Colonic mucosa (tissue), 4 donors: ENCODE results near the gene SDHAF2. TPM values are rescaled to one million over a fixed set of nuclear protein-coding genes. Genes with fewer than 3 reads are reported as not detected.

ENCODE experiments used
- DNase-seq: peaks from one replicate; pipeline ENCODE4 v3.0.0-alpha.2; 2020
- H3K27ac ChIP-seq: fragments of 200-600 bp; one replicate; pipeline ENCODE4 v1.8.0; 2021
- H3K27me3 ChIP-seq: fragments of 200-600 bp; one replicate; pipeline ENCODE4 v1.8.0; 2021
- H3K36me3 ChIP-seq: fragments of 200-600 bp; one replicate; pipeline ENCODE4 v1.8.0; 2021
- H3K4me1 ChIP-seq: fragments of 200-600 bp; one replicate; pipeline ENCODE4 v1.8.0; 2021; ENCODE audit warnings: mild to moderate bottlenecking
- H3K4me3 ChIP-seq: fragments of 200-600 bp; one replicate; pipeline ENCODE4 v1.8.0; 2021
- H3K9ac ChIP-seq, 2 donors: one replicate each; pipeline ENCODE4 v1.7.0; 2013; ENCODE audit warnings: control low read depth in 2 of 2, low read depth in 2 of 2, low read length in 2 of 2
- H3K9me3 ChIP-seq: fragments of 200-600 bp; one replicate; pipeline ENCODE4 v1.8.0; 2021
- intact Hi-C: fragments of 100-400 bp; cut with DNase I; formaldehyde crosslinking; loops from one replicate; pipeline ENCODE4 v1.14.1; 2022
- total RNA-seq, 2 donors: library from RNA; stranded (reverse); fragmentation: NEBNext Ultra II Directional in 1 of 2; extraction: Animal tissue kit (Norgen Biotek cat#: 25700) in 1 of 2; gene quantifications; one replicate each; pipeline ENCODE4 v1.2.1, GENCODE V29; 2021
- TF ChIP-seq, protein P1 (sequence below): fragments of 200-600 bp; IDR thresholded peaks from one replicate; pipeline ENCODE4 v1.8.0; 2022; ENCODE audit warnings: antibody characterized with exemption, mild to moderate bottlenecking
- donor health status: healthy.
- donor health status: DM: no; HTN: no; CAD: no.
- donor health status: DM: no; HTN: no; CAD: no.

The SDHAF2 gene
- total RNA-seq, 2 donors from 2014 or later: 38.3 to 38.5 TPM

DNA sequence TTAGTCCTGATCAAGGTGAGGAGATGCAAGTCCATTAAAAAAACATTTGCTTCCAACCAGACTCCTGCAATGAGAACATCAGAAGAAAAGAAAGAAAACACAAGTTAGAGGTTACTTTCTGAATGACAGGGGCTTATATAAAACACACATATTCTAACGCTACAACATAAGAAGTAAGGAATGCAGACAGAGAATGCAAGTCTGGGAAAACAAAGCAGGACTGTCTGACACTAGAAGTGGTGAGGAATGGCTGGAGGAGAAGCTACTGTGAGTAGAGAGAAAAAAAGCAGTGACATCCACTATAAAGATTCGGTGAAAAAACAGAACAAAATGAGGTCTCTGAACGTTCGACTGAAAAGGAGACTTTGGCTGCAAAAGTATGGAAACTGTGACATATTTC lies 25.3 kb upstream of the SDHAF2 start:
- Histone ChIP-seq H3K9me3 (no peaks in the 10 kb centered on the region), H3K27ac (no peak overlapping the region), H3K4me1 (no peaks in the 10 kb centered on the region), H3K9ac (no peak overlapping the region), H3K36me3 (peaks cover 8% of the 10 kb centered on the region), H3K4me3 (no peak overlapping the region), H3K27me3 (no peaks in the 10 kb centered on the region)
- DNase-seq: no peak
- intact Hi-C loops: no loop called here
- TF ChIP-seq, protein P1, sequence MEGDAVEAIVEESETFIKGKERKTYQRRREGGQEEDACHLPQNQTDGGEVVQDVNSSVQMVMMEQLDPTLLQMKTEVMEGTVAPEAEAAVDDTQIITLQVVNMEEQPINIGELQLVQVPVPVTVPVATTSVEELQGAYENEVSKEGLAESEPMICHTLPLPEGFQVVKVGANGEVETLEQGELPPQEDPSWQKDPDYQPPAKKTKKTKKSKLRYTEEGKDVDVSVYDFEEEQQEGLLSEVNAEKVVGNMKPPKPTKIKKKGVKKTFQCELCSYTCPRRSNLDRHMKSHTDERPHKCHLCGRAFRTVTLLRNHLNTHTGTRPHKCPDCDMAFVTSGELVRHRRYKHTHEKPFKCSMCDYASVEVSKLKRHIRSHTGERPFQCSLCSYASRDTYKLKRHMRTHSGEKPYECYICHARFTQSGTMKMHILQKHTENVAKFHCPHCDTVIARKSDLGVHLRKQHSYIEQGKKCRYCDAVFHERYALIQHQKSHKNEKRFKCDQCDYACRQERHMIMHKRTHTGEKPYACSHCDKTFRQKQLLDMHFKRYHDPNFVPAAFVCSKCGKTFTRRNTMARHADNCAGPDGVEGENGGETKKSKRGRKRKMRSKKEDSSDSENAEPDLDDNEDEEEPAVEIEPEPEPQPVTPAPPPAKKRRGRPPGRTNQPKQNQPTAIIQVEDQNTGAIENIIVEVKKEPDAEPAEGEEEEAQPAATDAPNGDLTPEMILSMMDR: no peak

DNA sequence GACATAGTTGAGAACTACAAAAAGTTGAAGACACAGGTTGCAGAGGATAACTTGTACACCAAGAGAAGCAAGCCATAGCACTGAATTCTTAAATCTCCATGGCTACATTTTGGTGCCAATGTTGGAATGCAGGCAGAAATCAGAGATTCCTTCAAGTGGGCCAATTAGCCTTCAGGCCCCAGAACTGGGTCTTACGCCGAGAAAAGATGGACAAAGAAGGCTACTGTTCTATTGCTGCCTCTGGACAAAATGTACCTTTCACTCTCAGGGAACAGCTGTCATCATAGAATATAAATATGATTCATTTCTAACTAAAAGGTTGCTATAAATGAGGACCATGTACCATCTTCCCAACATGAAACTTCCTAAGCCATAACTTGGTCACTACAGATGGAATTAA lies 23.9 kb upstream of the SDHAF2 start:
- Histone ChIP-seq H3K4me3 (no peak overlapping the region), H3K27me3 (no peaks in the 10 kb centered on the region), H3K9ac (no peak overlapping the region), H3K9me3 (no peaks in the 10 kb centered on the region), H3K4me1 (no peaks in the 10 kb centered on the region), H3K27ac (no peak overlapping the region), H3K36me3 (peaks cover 8% of the 10 kb centered on the region)
- no peak for DNase-seq
- TF ChIP-seq, protein P1: no peak
- intact Hi-C loops: no loop called here

DNA sequence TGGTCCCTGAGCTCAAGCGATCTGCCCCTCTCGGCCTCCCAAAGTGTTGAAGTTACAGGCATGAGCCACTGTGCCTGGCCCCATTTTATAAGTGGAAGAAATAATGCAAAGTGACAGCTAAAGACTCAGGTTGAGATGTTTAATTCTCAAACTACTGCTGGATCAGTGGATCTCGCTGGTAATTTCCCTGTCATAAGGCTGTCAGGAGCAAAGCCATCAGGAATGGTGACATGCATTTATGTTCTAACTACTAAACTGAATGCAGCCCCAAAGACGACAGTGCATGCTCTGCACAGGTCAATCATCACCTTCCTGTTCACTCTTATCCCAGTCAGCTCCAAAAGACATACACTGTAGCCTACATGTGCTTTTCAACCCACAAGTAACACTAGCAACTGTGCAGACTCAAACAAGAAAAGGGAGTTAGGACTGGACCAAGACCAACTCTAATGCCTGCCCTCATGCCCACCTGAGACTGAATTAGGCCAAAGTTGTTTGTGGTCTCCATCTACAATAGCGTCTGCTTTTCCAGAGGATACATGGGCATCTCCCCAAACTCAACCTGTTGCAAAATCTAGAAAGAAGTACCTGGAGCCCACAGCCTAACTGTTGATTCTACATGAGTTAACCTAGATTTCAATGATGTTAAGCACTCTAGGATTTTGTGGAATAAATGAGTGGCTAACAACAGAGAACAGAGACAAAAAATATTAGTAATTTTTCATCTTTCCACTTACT lies 22.8 kb upstream of the SDHAF2 start:
- no peak for DNase-seq
- H3K4me1 ChIP-seq: no peaks in the 10 kb centered on the region
- no peak overlapping the region for H3K4me3 ChIP-seq
- intact Hi-C loops: no loop called here
- no peaks in the 10 kb centered on the region for H3K27me3 ChIP-seq
- H3K9ac ChIP-seq: no peak overlapping the region
- TF ChIP-seq, protein P1: no peak
- no peak overlapping the region for H3K27ac ChIP-seq
- H3K9me3 ChIP-seq: no peaks in the 10 kb centered on the region
- peaks cover 15% of the 10 kb centered on the region for H3K36me3 ChIP-seq

DNA sequence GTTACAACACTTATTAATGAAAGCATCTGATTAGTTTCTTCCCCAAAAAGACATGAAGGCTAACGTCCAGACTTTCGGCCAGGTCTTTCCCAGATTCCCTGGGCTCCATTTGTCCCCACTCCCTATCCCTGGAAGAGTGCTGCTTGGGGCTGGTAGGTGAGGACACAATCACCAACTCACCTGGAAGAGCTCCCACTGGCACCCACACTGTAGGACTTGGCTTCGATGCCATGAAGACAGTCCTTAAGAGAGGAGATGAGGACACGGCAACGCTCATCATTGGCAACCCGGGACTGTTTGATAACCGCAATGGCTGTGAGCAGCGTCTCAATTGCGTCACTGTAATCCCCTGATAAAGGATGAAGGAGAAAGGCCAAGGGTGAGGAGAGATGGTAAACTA lies 18.3 kb upstream of the SDHAF2 start:
- Histone ChIP-seq H3K27ac (no peak overlapping the region), H3K4me1 (no peaks in the 10 kb centered on the region), H3K9me3 (no peaks in the 10 kb centered on the region), H3K36me3 (peaks cover 32% of the 10 kb centered on the region), H3K9ac (no peak overlapping the region), H3K27me3 (no peaks in the 10 kb centered on the region), H3K4me3 (no peak overlapping the region)
- intact Hi-C loops: no loop called here
- TF ChIP-seq, protein P1: no peak
- no peak for DNase-seq

DNA sequence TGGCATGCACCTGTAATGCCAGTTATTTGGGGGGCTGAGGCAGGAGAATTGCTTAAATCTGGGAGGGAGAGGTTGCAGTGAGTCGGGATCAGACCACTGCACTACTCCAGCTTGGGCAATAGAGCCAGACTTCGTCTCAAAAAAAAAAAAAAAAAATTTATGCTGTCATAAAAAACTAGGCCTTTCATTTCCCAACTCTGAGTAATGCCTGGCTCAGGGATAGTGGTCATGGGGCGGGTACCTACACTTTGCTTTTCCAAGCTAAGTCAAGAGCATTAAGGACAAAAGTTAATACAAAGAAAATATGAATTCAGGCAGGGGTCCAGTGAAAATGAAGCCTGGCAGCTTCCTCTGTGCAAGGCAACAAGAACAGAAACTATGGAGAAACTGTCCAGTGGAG lies 16.4 kb upstream of the SDHAF2 start:
- Histone ChIP-seq H3K4me1 (no peaks in the 10 kb centered on the region), H3K9me3 (no peaks in the 10 kb centered on the region), H3K27me3 (no peaks in the 10 kb centered on the region), H3K9ac (no peak overlapping the region), H3K27ac (no peak overlapping the region), H3K36me3 (peaks cover 42% of the 10 kb centered on the region), H3K4me3 (no peak overlapping the region)
- DNase-seq: no peak
- TF ChIP-seq, protein P1: no peak
- intact Hi-C loops: no loop called here
